Measurements from ENCODE around the gene METTL2B.
"Not testable (repeated sequence)": the region's sequence is repeated elsewhere in the genome, so short reads cannot be mapped to it uniquely, and the experiment has no call there.

The METTL2B gene, protein sequence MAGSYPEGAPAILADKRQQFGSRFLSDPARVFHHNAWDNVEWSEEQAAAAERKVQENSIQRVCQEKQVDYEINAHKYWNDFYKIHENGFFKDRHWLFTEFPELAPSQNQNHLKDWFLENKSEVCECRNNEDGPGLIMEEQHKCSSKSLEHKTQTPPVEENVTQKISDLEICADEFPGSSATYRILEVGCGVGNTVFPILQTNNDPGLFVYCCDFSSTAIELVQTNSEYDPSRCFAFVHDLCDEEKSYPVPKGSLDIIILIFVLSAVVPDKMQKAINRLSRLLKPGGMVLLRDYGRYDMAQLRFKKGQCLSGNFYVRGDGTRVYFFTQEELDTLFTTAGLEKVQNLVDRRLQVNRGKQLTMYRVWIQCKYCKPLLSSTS

DNA sequence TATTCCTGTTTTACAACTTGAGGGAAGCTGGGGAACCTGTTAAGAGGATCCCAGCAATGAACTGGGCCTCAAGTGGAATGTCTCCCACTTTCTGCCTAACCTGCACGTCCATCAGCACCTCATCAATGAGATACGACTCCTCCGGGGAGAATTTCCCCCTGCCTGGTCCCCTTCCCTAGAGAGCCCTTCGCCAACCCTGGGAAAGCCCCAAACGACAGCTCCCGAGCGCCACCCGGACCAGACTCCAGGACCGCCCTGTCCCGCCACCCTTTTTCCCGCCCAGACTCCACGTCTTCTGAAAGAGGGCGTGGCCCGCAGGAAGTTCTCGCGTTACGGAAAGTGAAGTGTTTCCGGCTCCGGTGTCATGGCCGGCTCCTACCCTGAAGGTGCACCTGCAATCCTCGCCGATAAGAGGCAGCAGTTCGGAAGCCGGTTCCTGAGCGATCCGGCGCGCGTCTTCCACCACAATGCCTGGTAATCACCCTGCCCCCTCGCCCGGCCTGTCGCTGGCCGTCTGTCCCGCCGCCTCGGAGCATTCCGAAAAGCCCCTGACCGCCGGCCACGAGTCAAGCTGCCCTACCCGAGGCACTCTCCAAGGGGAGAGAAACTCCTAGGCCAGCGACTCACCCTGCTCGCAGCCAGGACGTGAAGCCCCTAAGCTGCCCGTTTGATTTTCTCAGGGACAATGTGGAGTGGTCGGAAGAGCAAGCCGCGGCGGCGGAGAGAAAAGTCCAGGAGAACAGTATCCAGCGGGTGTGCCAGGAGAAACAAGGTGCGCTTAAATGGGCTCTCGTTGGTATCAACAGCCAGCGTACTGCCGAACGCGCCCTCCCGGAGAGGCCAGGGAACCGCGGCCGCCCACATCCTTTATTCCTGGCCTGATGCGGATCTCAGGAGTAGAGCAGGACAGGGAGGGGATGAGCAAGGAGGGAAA lies at the start of gene METTL2B:
Gene METTL2B (plus strand): TSS at position 347 of the 934 bp plus-strand sequence. CDS start 18 bp downstream, at position 365.
- Histone ChIP-seq H3K27ac (peak within 1 kb of the TSS; percentile 91), H3K36me3 (peaks cover 25% of the 10 kb centered on the region), H3K4me3 (peak within 1 kb of the TSS; percentile 80), H3K4me2 (peak within 1 kb of the TSS; percentile 88), H3K4me1 (peaks cover 30% of the 10 kb centered on the region), H4K20me1 (peaks cover 16% of the 10 kb centered on the region; the same call in 1 of the 2 replicates), H3K9ac (peak within 1 kb of the TSS; percentile 91)
- not testable (repeated sequence) for H3K27me3 ChIP-seq, H3K9me3 ChIP-seq

DNA sequence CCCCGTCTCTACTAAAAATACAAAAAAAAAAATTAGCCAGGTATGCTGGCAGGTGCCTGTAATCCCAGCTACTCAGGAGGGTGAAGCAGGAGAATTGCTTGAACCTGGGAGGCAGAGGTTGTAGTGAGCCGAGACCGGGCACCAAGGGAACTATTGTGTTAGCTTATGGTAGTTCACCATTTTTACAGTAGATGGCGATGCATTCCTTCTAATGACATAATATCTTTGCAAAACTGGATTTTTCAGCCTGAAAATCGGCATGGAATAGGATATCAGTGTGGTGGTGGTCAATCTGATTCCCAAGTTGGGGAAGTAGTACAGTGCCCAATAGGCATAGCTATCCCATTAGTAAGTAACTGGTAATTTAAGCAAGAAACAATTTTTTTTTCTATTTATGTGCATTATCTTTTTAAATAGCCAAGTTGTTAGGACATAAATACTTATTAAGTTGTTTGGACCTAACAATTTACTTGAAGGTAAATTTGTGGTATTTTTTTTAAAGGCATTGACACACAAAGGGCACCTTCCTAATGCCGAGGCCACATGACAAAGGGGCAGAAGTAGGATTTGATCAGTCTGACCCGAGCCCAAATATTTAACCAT lies 49.2 kb upstream of the METTL2B start:
- H4K20me1 ChIP-seq: no peaks in the 10 kb centered on the region
- no peak overlapping the region for H3K27ac ChIP-seq
- no peak overlapping the region for H3K4me2 ChIP-seq
- no peak overlapping the region for H3K4me3 ChIP-seq
- no peaks in the 10 kb centered on the region for H3K36me3 ChIP-seq
- H3K9ac ChIP-seq: no peak overlapping the region
- H3K9me3 ChIP-seq: no peaks in the 10 kb centered on the region
- no peaks in the 10 kb centered on the region for H3K27me3 ChIP-seq
- no peaks in the 10 kb centered on the region for H3K4me1 ChIP-seq
- no peak for TF ChIP-seq Cebpa-rat (IDR thresholded peaks at IDR 0.05)

DNA sequence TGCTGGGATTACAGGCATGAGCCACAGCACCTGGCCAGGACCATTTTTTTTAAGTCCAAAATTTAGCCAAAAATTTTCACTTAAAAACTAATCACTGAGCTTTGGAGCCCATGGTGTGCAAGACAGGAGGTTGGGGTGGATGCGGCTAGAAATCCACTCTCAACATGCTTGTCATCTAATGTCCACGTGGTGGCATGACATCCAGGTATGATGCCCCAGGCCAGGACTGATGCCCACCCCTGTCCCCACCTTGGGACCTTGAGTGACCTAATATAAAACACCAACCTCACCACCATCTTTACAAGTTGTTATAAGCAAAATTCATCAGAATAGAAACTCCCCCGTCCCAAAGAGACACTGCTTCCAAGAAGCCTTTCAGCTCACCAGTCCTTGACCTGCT lies 46.3 kb upstream of the METTL2B start:
- Histone ChIP-seq H3K9me3 (no peaks in the 10 kb centered on the region), H3K4me1 (no peaks in the 10 kb centered on the region), H3K4me3 (no peak overlapping the region), H3K9ac (no peak overlapping the region), H3K27me3 (no peaks in the 10 kb centered on the region), H3K27ac (no peak overlapping the region), H3K4me2 (no peak overlapping the region), H4K20me1 (no peaks in the 10 kb centered on the region), H3K36me3 (no peaks in the 10 kb centered on the region)
- TF ChIP-seq Cebpa-rat (IDR thresholded peaks at IDR 0.05): no peak

DNA sequence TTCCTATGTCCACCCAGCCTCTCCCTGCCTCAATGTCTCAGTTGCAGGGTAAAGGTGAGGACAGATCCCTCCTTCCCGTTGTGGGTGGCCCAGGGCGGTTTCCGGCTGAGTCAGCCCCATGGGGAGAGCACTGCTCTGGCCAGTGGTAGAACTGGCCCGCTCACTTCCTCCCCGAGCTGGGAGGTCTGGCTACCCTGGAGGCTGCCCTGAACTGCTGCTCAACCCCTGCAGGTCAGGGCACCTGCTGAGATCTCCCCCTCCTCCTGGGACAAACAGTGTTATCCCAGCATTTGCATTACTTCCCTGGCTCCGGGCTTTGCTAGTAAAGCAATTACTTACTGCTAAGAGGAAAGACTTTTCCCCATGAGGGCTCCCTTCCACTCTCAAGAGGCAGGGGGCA lies 45.3 kb upstream of the METTL2B start:
- Histone ChIP-seq H3K27ac (no peak overlapping the region), H3K4me3 (no peak overlapping the region), H3K9ac (no peak overlapping the region), H3K9me3 (no peaks in the 10 kb centered on the region), H3K36me3 (no peaks in the 10 kb centered on the region), H3K27me3 (no peaks in the 10 kb centered on the region), H3K4me1 (no peaks in the 10 kb centered on the region), H4K20me1 (no peaks in the 10 kb centered on the region), H3K4me2 (no peak overlapping the region)
- TF ChIP-seq Cebpa-rat (IDR thresholded peaks at IDR 0.05): no peak

DNA sequence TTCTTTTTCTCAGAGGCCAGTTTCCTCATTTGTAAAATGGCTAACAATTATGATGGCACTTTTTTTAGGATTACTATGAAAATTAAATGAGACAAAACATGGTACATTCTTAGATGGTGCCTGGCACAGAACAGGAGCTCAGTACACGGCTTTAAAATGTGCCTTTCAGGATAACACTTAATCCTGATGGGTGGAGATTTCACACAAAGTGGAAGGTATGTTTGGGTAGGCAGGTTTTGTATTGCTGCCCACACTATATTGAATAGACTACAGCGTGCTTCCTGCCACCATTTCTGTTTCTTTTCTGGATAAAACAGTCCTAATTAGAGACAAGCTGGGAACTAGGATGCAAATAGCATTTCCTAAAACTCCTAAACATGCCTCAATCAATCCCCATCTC lies 44.8 kb upstream of the METTL2B start:
- Histone ChIP-seq H3K27ac (no peak overlapping the region), H3K9ac (no peak overlapping the region), H3K4me2 (no peak overlapping the region), H3K9me3 (no peaks in the 10 kb centered on the region), H3K27me3 (no peaks in the 10 kb centered on the region), H4K20me1 (no peaks in the 10 kb centered on the region), H3K4me1 (no peaks in the 10 kb centered on the region), H3K4me3 (no peak overlapping the region), H3K36me3 (no peaks in the 10 kb centered on the region)
- no peak for TF ChIP-seq Cebpa-rat (IDR thresholded peaks at IDR 0.05)

DNA sequence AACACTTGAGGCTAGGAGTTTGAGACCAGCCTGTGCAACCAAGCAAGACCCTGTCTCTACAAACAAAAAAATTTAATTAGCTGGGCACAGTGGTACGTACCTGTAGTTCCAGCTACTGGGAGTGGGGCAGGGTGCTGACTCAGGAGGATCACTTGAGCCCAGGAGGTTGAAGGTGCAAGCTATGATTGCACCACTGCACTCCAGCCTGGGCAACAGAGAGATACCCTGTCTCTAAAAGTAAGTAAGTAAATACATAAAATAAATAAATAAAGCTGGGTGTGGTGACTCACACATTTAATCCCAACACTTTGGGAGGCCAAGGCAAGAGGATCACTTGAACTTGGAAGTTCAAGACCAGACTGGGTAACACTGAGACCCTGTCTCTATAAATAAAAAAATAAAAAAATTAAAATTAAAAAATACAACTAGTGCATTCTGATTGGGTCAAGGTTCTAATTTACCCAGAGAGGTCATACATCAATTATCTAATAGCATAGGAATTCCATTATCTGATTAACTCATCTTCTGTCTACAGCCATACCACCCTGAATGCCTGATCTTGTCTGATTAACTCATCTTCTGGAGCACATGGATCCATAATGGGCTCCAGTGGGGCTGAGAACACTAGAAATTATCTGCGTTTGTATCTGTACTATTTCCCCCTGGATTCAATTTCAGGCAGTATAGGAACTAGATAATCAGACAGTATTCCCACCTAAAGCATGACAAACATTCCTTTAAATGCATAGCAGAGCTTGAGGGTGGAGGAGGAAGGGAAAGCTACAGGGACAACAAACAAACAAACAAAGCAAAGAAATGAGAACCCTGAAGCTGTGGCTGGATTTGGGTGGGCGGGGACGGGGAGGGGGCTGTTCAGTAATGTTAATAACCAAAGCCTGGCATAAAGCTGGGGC lies 41.9 kb upstream of the METTL2B start:
- Histone ChIP-seq H3K9ac (no peak overlapping the region), H3K4me2 (no peak overlapping the region), H3K9me3 (no peaks in the 10 kb centered on the region), H3K4me1 (no peaks in the 10 kb centered on the region), H3K36me3 (no peaks in the 10 kb centered on the region), H3K27me3 (no peaks in the 10 kb centered on the region), H4K20me1 (no peaks in the 10 kb centered on the region), H3K27ac (no peak overlapping the region), H3K4me3 (no peak overlapping the region)
- no peak for TF ChIP-seq Cebpa-rat (IDR thresholded peaks at IDR 0.05)

DNA sequence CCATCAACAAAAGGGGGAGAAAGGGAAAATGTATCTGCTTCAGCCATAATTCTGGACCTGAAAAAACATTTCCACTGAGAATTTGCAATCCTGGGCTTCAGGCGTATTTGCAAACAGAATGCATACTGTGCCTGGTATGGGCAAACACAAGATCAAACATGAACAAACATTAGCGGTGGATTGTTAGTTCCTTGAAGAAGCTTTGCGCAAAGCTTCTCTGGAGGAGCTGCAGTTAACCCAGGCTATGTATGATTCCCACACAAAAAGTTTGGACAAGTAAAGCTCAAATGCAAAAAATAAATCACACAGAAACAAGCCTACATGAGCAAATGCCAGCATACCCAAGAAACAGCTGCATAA lies 41.2 kb upstream of the METTL2B start:
- no peaks in the 10 kb centered on the region for H3K27me3 ChIP-seq
- H3K36me3 ChIP-seq: no peaks in the 10 kb centered on the region
- H4K20me1 ChIP-seq: no peaks in the 10 kb centered on the region
- no peaks in the 10 kb centered on the region for H3K4me1 ChIP-seq
- H3K27ac ChIP-seq: no peak overlapping the region
- no peak overlapping the region for H3K9ac ChIP-seq
- no peaks in the 10 kb centered on the region for H3K9me3 ChIP-seq
- TF ChIP-seq Cebpa-rat (IDR thresholded peaks at IDR 0.05): no peak
- H3K4me3 ChIP-seq: no peak overlapping the region
- H3K4me2 ChIP-seq: no peak overlapping the region

DNA sequence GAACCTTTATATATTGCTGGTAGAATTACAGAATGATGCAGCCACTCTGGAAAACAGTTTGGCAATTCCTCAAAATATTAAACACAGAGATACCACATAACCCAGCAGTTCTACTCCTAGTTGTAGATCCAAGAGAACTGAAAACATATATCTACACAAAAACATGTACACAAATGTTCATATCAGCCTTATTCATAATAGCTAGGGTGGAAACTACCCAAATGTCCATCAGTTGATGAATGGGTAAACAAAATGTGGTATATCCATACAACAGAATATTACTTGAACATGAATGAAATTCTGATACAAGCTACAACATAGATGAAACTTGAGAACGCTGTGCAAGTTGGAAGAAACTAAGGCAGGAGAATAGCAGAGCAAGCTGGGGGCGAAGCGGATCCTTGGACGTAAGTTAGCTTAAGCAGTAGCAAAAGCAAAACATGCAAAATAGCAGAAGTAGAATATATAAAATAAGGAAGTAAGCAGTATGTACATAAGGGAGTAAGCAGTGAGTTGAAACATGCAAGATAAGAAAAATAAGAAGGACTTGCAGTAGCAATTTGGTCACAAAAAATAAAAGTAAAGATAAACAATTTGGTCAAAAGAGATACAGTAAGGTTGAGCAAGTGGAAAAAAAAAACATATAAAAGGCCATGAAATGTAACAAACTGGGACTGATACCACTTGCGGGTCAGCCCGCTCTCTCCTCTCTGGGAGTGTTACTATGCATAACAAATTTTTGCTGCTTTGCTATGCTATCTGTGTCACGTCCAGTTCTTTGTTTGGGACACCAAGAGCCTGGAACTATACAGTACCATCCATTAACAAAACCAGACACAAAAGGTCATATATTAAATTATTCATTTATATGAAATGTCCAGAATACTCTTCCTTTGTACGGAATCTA lies 38.9 kb upstream of the METTL2B start:
- H3K9me3 ChIP-seq: no peaks in the 10 kb centered on the region
- no peak overlapping the region for H3K27ac ChIP-seq
- H3K4me2 ChIP-seq: no peak overlapping the region
- H3K4me3 ChIP-seq: no peak overlapping the region
- no peaks in the 10 kb centered on the region for H3K27me3 ChIP-seq
- no peaks in the 10 kb centered on the region for H3K36me3 ChIP-seq
- no peaks in the 10 kb centered on the region for H3K4me1 ChIP-seq
- no peaks in the 10 kb centered on the region for H4K20me1 ChIP-seq
- no peak overlapping the region for H3K9ac ChIP-seq
- TF ChIP-seq Cebpa-rat (IDR thresholded peaks at IDR 0.05): no peak

Measured in BLaER1 (cell line).